Tibial artery (tissue), 4 donors: ENCODE results near the gene WASF1.
A peak's percentile ranks its signal among the peaks of the same experiment; 100 is the strongest.

Source experiments
- DNase-seq, 2 donors: peaks; one replicate each; pipeline ENCODE4 v3.0.0-alpha.2; 2019
- H3K27ac ChIP-seq, 2 donors: fragments of 200-600 bp; sonication (generic) in 1 of 2; 1 replicate in 1 of 2; 2 replicates in 1 of 2; pipeline ENCODE4 v1.5.1; 2018 to 2019; ENCODE audit warnings: mild to moderate bottlenecking in 1 of 2
- H3K27me3 ChIP-seq, 2 donors: fragments of 200-600 bp; sonication (generic) in 1 of 2; one replicate each; pipeline versions ENCODE4 v1.5.1 to v1.6.0; 2016 to 2019
- H3K36me3 ChIP-seq, 3 donors: fragments of 200-600 bp; sonication (generic) in 2 of 3; one replicate each; pipeline ENCODE4 v1.5.1; 2016 to 2019; ENCODE audit warnings: mild to moderate bottlenecking in 2 of 3
- H3K4me1 ChIP-seq, 4 donors: fragments of 200-600 bp; sonication (generic) in 2 of 4; 1 replicate in 3 of 4; 2 replicates in 1 of 4; pipeline ENCODE4 v1.5.1; 2016 to 2019
- H3K4me3 ChIP-seq, 2 donors: fragments of 200-600 bp; sonication (generic) in 1 of 2; 1 replicate in 1 of 2; 2 replicates in 1 of 2; pipeline ENCODE4 v1.5.1; 2018 to 2019; ENCODE audit warnings: mild to moderate bottlenecking in 2 of 2
- H3K9me3 ChIP-seq, 3 donors: fragments of 200-600 bp; sonication (generic) in 1 of 3; one replicate each; pipeline ENCODE4 v1.5.1; 2016 to 2019
- intact Hi-C: fragments of 100-400 bp; cut with DNase I; formaldehyde crosslinking; loops from one replicate; pipeline ENCODE4 v1.15.0; 2023; ENCODE audit warnings: low total_unique reads
- TF ChIP-seq, protein P1 (sequence below), 2 experiments: fragments of 200-600 bp in 1 of 2; fragments of 450-650 bp in 1 of 2; IDR thresholded peaks; one replicate each; pipeline ENCODE4 v1.5.1; 2017 to 2019; ENCODE audit warnings: antibody characterized with exemption in 2 of 2, mild to moderate bottlenecking in 1 of 2, moderate library complexity in 1 of 2

The WASF1 gene

GRCh38 chr6:110063594-110064263 lies 115.7 kb downstream of the WASF1 start:
- Histone ChIP-seq H3K9me3 (no peaks in the 10 kb centered on the region), H3K27ac (no peak overlapping the region), H3K4me1 (no peaks in the 10 kb centered on the region), H3K36me3 (no peaks in the 10 kb centered on the region), H3K4me3 (no peak overlapping the region), H3K27me3 (peaks cover 0 to 32% of the 10 kb centered on the region in 2 donors)
- intact Hi-C loops, result no loop called here
- TF ChIP-seq, protein P1, sequence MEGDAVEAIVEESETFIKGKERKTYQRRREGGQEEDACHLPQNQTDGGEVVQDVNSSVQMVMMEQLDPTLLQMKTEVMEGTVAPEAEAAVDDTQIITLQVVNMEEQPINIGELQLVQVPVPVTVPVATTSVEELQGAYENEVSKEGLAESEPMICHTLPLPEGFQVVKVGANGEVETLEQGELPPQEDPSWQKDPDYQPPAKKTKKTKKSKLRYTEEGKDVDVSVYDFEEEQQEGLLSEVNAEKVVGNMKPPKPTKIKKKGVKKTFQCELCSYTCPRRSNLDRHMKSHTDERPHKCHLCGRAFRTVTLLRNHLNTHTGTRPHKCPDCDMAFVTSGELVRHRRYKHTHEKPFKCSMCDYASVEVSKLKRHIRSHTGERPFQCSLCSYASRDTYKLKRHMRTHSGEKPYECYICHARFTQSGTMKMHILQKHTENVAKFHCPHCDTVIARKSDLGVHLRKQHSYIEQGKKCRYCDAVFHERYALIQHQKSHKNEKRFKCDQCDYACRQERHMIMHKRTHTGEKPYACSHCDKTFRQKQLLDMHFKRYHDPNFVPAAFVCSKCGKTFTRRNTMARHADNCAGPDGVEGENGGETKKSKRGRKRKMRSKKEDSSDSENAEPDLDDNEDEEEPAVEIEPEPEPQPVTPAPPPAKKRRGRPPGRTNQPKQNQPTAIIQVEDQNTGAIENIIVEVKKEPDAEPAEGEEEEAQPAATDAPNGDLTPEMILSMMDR (IDR thresholded peaks at IDR 0.05), result no peak
- no peak for DNase-seq

DNA sequence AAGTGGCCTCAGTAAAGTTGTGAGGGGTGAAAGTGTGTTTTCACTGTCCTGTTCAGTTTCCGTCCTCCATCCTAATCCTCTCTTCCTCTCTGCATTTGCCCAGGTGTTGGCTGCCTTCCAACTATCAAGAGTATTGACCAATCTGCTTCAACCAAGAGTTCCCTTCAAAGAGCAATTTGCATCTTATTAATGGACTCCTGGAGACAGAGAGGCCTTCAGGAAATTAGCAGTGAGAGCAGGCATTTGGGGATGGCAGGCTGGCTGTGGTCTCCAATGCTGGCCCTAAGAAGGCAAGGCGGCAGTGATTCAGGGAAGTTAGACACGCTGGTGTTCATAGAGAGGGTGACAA lies 124.1 kb downstream of the WASF1 start:
- no peak overlapping the region for H3K4me3 ChIP-seq
- H3K27ac ChIP-seq, result no peak overlapping the region
- intact Hi-C loops, result no loop called here
- TF ChIP-seq, protein P1 (IDR thresholded peaks at IDR 0.05), result no peak
- H3K4me1 ChIP-seq, result peaks cover 0 to 5% (median 2%) of the 10 kb centered on the region in 4 donors
- no peak for DNase-seq
- H3K27me3 ChIP-seq, result peaks cover 0 to 2% of the 10 kb centered on the region in 2 donors
- no peaks in the 10 kb centered on the region for H3K9me3 ChIP-seq
- no peaks in the 10 kb centered on the region for H3K36me3 ChIP-seq

- TF ChIP-seq, protein P1 (IDR thresholded peaks at IDR 0.05), result no peak
- Histone ChIP-seq H3K27ac (no peak overlapping the region), H3K4me1 (peaks cover 0 to 5% (median 2%) of the 10 kb centered on the region in 4 donors), H3K27me3 (peaks cover 0 to 2% of the 10 kb centered on the region in 2 donors), H3K4me3 (no peak overlapping the region), H3K9me3 (no peaks in the 10 kb centered on the region), H3K36me3 (no peaks in the 10 kb centered on the region)
- no peak for DNase-seq
- intact Hi-C loops, result loop anchor here (5.0 kb wide), 1 partner anchor 348 kb away; no protein-coding TSS in a partner anchor
Measured at GRCh38 chr6:110054664-110055386, 124.6 kb downstream of the WASF1 start.

DNA sequence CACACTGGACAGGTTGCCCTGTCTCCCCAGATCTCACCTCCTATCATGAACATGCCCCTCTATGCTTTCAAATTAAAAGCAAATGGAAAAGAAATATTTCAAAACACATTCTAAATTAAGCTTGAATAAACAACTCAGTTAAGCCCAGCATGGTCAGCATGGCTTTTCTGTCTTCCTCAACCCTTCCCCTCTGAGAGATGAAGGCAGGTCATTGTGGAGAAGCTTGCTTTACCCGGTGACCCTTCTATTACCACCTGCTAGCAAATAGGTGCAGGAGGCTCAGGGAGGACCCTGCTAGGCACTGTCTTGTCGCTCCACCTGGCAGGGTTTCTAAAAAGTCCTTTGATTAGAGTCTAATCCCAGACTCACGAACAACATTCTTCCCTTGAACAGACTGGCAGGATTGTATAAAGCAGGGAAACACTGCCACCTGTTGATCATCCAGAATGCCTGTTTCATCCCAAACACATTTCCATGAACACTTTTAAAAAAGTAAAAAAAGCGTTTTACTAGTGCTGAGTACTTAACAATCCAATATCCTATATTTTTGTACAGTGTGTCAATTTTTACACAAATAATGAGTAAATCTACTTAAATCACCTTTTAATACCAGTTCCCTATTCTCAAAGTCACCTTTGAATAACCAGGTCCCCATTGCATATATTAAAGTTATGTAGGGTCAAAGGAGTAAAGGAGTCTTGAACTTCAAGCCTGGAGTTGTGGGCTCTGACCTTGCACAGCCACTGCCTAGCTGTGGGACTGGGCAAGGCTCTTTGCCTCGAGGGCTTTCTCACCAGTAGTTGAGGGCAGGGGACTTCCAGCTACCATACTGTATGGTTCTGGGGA lies 125.9 kb downstream of the WASF1 start:
- peaks cover 0 to 5% (median 2%) of the 10 kb centered on the region in 4 donors for H3K4me1 ChIP-seq
- no peaks in the 10 kb centered on the region for H3K36me3 ChIP-seq
- TF ChIP-seq, protein P1 (IDR thresholded peaks at IDR 0.05), result peak; percentile 69 to 70
- H3K27me3 ChIP-seq, result peaks cover 0 to 2% of the 10 kb centered on the region in 2 donors
- no peaks in the 10 kb centered on the region for H3K9me3 ChIP-seq
- intact Hi-C loops, result loop anchor here (5.0 kb wide), 1 partner anchor 346 kb away; no protein-coding TSS in a partner anchor
- H3K4me3 ChIP-seq, result no peak overlapping the region
- H3K27ac ChIP-seq, result no peak overlapping the region
- no peak for DNase-seq

GRCh38 chr6:110050440-110050813 lies 129.0 kb downstream of the WASF1 start:
- intact Hi-C loops, result loop anchor here (5.0 kb wide), 1 partner anchor 343 kb away; no protein-coding TSS in a partner anchor
- Histone ChIP-seq H3K27me3 (peaks cover 0 to 2% of the 10 kb centered on the region in 2 donors), H3K4me3 (no peak overlapping the region), H3K4me1 (peaks cover 0 to 5% (median 2%) of the 10 kb centered on the region in 4 donors), H3K9me3 (peaks cover 0 to 5% (median 0%) of the 10 kb centered on the region in 3 donors), H3K27ac (no peak overlapping the region), H3K36me3 (no peaks in the 10 kb centered on the region)
- no peak for DNase-seq
- TF ChIP-seq, protein P1 (IDR thresholded peaks at IDR 0.05), result no peak
